ENCODE data around the gene MYO18A. TPM values are rescaled to one million over a fixed set of nuclear protein-coding genes. Genes with fewer than 3 reads are reported as not detected.

MYO18A gene
- total RNA-seq, 1 donor from 2014 or later, result 45.9 TPM

DNA sequence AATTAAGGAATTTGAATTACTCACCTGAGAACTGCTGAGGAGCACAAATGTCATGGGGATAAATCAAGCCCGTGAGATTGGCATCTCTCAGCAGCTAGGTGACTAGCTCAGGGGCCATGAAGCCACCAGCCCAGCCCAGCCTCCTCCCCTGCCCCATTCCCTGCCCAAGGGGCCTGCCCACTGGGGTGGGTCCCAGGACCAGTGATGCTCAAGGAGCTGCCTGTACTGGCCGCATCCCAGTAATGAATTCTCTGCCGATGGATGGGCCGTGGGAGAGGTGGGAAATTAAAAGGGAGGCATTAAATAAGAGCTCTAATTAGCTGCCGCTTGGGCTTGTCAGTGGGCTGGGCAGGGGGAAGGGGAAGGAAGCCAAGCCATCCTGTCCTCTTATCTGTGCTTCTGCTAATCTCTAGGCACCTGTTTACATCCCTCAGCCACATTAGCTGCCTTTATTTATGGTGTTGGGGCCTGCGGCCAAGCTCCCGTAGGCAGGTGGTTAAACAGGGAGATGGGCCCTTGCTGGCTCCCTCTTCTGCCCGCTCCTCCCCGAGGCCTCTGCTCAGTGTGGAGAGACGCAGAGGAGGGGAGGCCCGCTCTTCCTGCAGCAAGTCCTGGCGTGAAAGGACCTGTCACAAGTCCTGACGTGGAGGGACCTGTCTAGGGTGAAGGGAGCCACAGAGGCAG, 88.5 kb downstream of the MYO18A start:
- TF ChIP-seq CTCF (IDR thresholded peaks at IDR 0.05; ENCODE audit: insufficient read depth, low read depth, low read length), result no peak
- TF ChIP-seq EZH2 (IDR thresholded peaks at IDR 0.05; ENCODE audit: insufficient read depth, low read length), result no peak
- Mint-ChIP-seq H3K27ac (ENCODE audit: unreplicated experiment) (no peak overlapping the region), H3K36me3 (ENCODE audit: low read depth, unreplicated experiment) (peaks cover 19% of the 10 kb centered on the region), H3K27me3 (ENCODE audit: low read depth, unreplicated experiment) (no peaks in the 10 kb centered on the region), H3K4me3 (ENCODE audit: unreplicated experiment) (no peak overlapping the region), H3K9me3 (ENCODE audit: unreplicated experiment) (no peaks in the 10 kb centered on the region), H3K4me1 (ENCODE audit: low read depth, unreplicated experiment) (no peaks in the 10 kb centered on the region)
- H3K9ac ChIP-seq (ENCODE audit: low read length), result no peak overlapping the region
- no peak overlapping the region for H3K4me2 ChIP-seq (ENCODE audit: low read length)
- no peaks in the 10 kb centered on the region for H3K27me3 ChIP-seq (ENCODE audit: insufficient read depth, low read length)
- no peak overlapping the region for H3K4me3 ChIP-seq (ENCODE audit: insufficient read depth, low read depth, low read length)
- DNase-seq (ENCODE audit: low read depth), result no peak
- H3K9me3 ChIP-seq (ENCODE audit: insufficient read depth, low read depth, low read length), result no peaks in the 10 kb centered on the region
- FAIRE-seq, result no peak
- no peaks in the 10 kb centered on the region for H3K79me2 ChIP-seq (ENCODE audit: insufficient read depth, low read length)
- H4K20me1 ChIP-seq (ENCODE audit: insufficient read depth, low read length), result no peaks in the 10 kb centered on the region
- no peak overlapping the region for H2AFZ ChIP-seq (ENCODE audit: low read depth, low read length)
- peaks cover 3% of the 10 kb centered on the region for H3K36me3 ChIP-seq (ENCODE audit: insufficient read depth, low read length)
- no peaks in the 10 kb centered on the region for H3K4me1 ChIP-seq (ENCODE audit: insufficient read depth, low read length)
- no peak overlapping the region for H3K27ac ChIP-seq (ENCODE audit: low read depth, low read length)

- no peak overlapping the region for H3K4me2 ChIP-seq (ENCODE audit: low read length)
- no peak overlapping the region for H3K27ac ChIP-seq (ENCODE audit: low read depth, low read length)
- H3K27me3 ChIP-seq (ENCODE audit: insufficient read depth, low read length), result no peaks in the 10 kb centered on the region
- H4K20me1 ChIP-seq (ENCODE audit: insufficient read depth, low read length), result no peaks in the 10 kb centered on the region
- no peak overlapping the region for H3K27ac Mint-ChIP-seq (ENCODE audit: unreplicated experiment)
- no peaks in the 10 kb centered on the region for H3K79me2 ChIP-seq (ENCODE audit: insufficient read depth, low read length)
- no peaks in the 10 kb centered on the region for H3K4me1 Mint-ChIP-seq (ENCODE audit: low read depth, unreplicated experiment)
- H3K4me3 ChIP-seq (ENCODE audit: insufficient read depth, low read depth, low read length), result no peak overlapping the region
- FAIRE-seq, result no peak
- H3K36me3 Mint-ChIP-seq (ENCODE audit: low read depth, unreplicated experiment), result peaks cover 23% of the 10 kb centered on the region
- DNase-seq (ENCODE audit: low read depth), result no peak
- no peaks in the 10 kb centered on the region for H3K9me3 Mint-ChIP-seq (ENCODE audit: unreplicated experiment)
- H3K4me1 ChIP-seq (ENCODE audit: insufficient read depth, low read length), result no peaks in the 10 kb centered on the region
- H3K9ac ChIP-seq (ENCODE audit: low read length), result no peak overlapping the region
- TF ChIP-seq EZH2 (IDR thresholded peaks at IDR 0.05; ENCODE audit: insufficient read depth, low read length) (no peak), CTCF (IDR thresholded peaks at IDR 0.05; ENCODE audit: insufficient read depth, low read depth, low read length) (no peak)
- H3K36me3 ChIP-seq (ENCODE audit: insufficient read depth, low read length), result peaks cover 3% of the 10 kb centered on the region
- H3K27me3 Mint-ChIP-seq (ENCODE audit: low read depth, unreplicated experiment), result no peaks in the 10 kb centered on the region
- H3K9me3 ChIP-seq (ENCODE audit: insufficient read depth, low read depth, low read length), result no peaks in the 10 kb centered on the region
- no peak overlapping the region for H2AFZ ChIP-seq (ENCODE audit: low read depth, low read length)
- no peak overlapping the region for H3K4me3 Mint-ChIP-seq (ENCODE audit: unreplicated experiment)
Measured at GRCh38 chr17:29090750-29091605, 89.2 kb downstream of the MYO18A start.
